IPS-18a (cell line): ENCODE data around the gene SETDB2.
A peak's percentile ranks its signal among the peaks of the same experiment; 100 is the strongest.
"Not testable (repeated sequence)": the region's sequence is repeated elsewhere in the genome, so short reads cannot be mapped to it uniquely, and the experiment has no call there.

Experiments
- H3K27ac ChIP-seq: one replicate; pipeline ENCODE4 v1.5.1; 2013; ENCODE audit warnings: low read length
- H3K27me3 ChIP-seq: one replicate; pipeline ENCODE4 v1.6.1; 2013; ENCODE audit warnings: mild to moderate bottlenecking, low read length; ENCODE audit not compliant: control insufficient read depth, insufficient read depth
- H3K36me3 ChIP-seq: one replicate; pipeline ENCODE4 v1.6.1; 2013; ENCODE audit warnings: low read depth, low read length; ENCODE audit not compliant: control insufficient read depth
- H3K4me1 ChIP-seq: one replicate; pipeline ENCODE4 v1.6.1; 2013; ENCODE audit warnings: low read depth, low read length; ENCODE audit not compliant: control insufficient read depth
- H3K4me3 ChIP-seq: one replicate; pipeline ENCODE4 v1.5.1; 2013; ENCODE audit warnings: low read length
- H3K9ac ChIP-seq: one replicate; pipeline ENCODE4 v1.6.1; 2013; ENCODE audit warnings: mild to moderate bottlenecking, low read length, moderate library complexity
- H3K9me3 ChIP-seq: one replicate; pipeline ENCODE4 v1.6.1; 2013; ENCODE audit warnings: low read depth, low read length; ENCODE audit not compliant: control insufficient read depth

Gene SETDB2

GRCh38 chr13:49481788-49482187 lies 37.7 kb downstream of the SETDB2 start:
- no peaks in the 10 kb centered on the region for H3K9me3 ChIP-seq
- H3K9ac ChIP-seq, result no peak overlapping the region
- H3K4me3 ChIP-seq, result no peak overlapping the region
- no peaks in the 10 kb centered on the region for H3K4me1 ChIP-seq
- no peak overlapping the region for H3K27ac ChIP-seq
- H3K36me3 ChIP-seq, result peaks cover 10% of the 10 kb centered on the region
- no peaks in the 10 kb centered on the region for H3K27me3 ChIP-seq

- H3K4me1 ChIP-seq, result no peaks in the 10 kb centered on the region
- H3K36me3 ChIP-seq, result no peaks in the 10 kb centered on the region
- H3K9me3 ChIP-seq, result no peaks in the 10 kb centered on the region
- H3K9ac ChIP-seq, result no peak overlapping the region
- no peak overlapping the region for H3K4me3 ChIP-seq
- no peak overlapping the region for H3K27ac ChIP-seq
- H3K27me3 ChIP-seq, result no peaks in the 10 kb centered on the region
These were observed 44.5 kb downstream of the SETDB2 start for GRCh38 chr13:49488563-49488962.

- Histone ChIP-seq H3K4me1 (no peaks in the 10 kb centered on the region), H3K27me3 (no peaks in the 10 kb centered on the region), H3K9ac (peak overlapping the region; percentile 69), H3K4me3 (peak overlapping the region; percentile 74), H3K27ac (no peak overlapping the region), H3K9me3 (no peaks in the 10 kb centered on the region), H3K36me3 (no peaks in the 10 kb centered on the region)
These were observed 50.6 kb downstream of the SETDB2 start for GRCh38 chr13:49494645-49495044.

GRCh38 chr13:49495783-49496762 lies 52.0 kb downstream of the SETDB2 start, which contains the start of gene PHF11:
Gene PHF11, plus strand, starts transcription at chr13:49495953. Its CDS starts 49 bp downstream, at chr13:49496002.
- H3K4me1 ChIP-seq, result no peaks in the 10 kb centered on the region
- H3K27me3 ChIP-seq, result no peaks in the 10 kb centered on the region
- H3K4me3 ChIP-seq, result peak within 1 kb of the TSS; percentile 74
- H3K27ac ChIP-seq, result peak within 1 kb of the TSS; percentile 32
- H3K9me3 ChIP-seq, result no peaks in the 10 kb centered on the region
- no peaks in the 10 kb centered on the region for H3K36me3 ChIP-seq
- H3K9ac ChIP-seq, result peak within 1 kb of the TSS; percentile 69

- H3K9ac ChIP-seq, result not testable (repeated sequence)
These were observed 52.8 kb downstream of the SETDB2 start for GRCh38 chr13:49496837-49497236.

GRCh38 chr13:49497272-49497671 lies 53.2 kb downstream of the SETDB2 start:
- no peaks in the 10 kb centered on the region for H3K4me1 ChIP-seq
- no peaks in the 10 kb centered on the region for H3K36me3 ChIP-seq
- no peak overlapping the region for H3K27ac ChIP-seq
- H3K9me3 ChIP-seq, result no peaks in the 10 kb centered on the region
- H3K27me3 ChIP-seq, result no peaks in the 10 kb centered on the region
- H3K9ac ChIP-seq, result no peak overlapping the region
- H3K4me3 ChIP-seq, result no peak overlapping the region

More at GRCh38 chr13:49496837-49497236, 52.8 kb downstream of the SETDB2 start:
- not testable (repeated sequence) for H3K36me3 ChIP-seq, H3K27ac ChIP-seq, H3K27me3 ChIP-seq, H3K4me1 ChIP-seq, H3K4me3 ChIP-seq, H3K9me3 ChIP-seq

GRCh38 chr13:49498206-49498605 lies 54.1 kb downstream of the SETDB2 start:
- Histone ChIP-seq H3K27ac (no peak overlapping the region), H3K4me1 (no peaks in the 10 kb centered on the region), H3K27me3 (no peaks in the 10 kb centered on the region), H3K9me3 (no peaks in the 10 kb centered on the region), H3K9ac (no peak overlapping the region), H3K36me3 (no peaks in the 10 kb centered on the region), H3K4me3 (no peak overlapping the region)

- Histone ChIP-seq H3K36me3 (no peaks in the 10 kb centered on the region), H3K9ac (no peak overlapping the region), H3K27me3 (no peaks in the 10 kb centered on the region), H3K9me3 (no peaks in the 10 kb centered on the region), H3K4me1 (no peaks in the 10 kb centered on the region), H3K4me3 (no peak overlapping the region), H3K27ac (no peak overlapping the region)
These were observed 56.0 kb downstream of the SETDB2 start for GRCh38 chr13:49499889-49500660.

GRCh38 chr13:49502954-49503353 lies 58.9 kb downstream of the SETDB2 start:
- Histone ChIP-seq H3K4me1 (no peaks in the 10 kb centered on the region), H3K9ac (no peak overlapping the region), H3K9me3 (no peaks in the 10 kb centered on the region), H3K36me3 (no peaks in the 10 kb centered on the region), H3K27me3 (no peaks in the 10 kb centered on the region), H3K27ac (no peak overlapping the region), H3K4me3 (no peak overlapping the region)

- H3K27me3 ChIP-seq, result no peaks in the 10 kb centered on the region
- H3K4me3 ChIP-seq, result no peak overlapping the region
- no peak overlapping the region for H3K9ac ChIP-seq
- no peaks in the 10 kb centered on the region for H3K36me3 ChIP-seq
- H3K4me1 ChIP-seq, result no peaks in the 10 kb centered on the region
- H3K27ac ChIP-seq, result no peak overlapping the region
- H3K9me3 ChIP-seq, result no peaks in the 10 kb centered on the region
These were observed 59.9 kb downstream of the SETDB2 start for GRCh38 chr13:49503951-49504350.

GRCh38 chr13:49512578-49512977 lies 68.5 kb downstream of the SETDB2 start:
- H3K9me3 ChIP-seq, result no peaks in the 10 kb centered on the region
- no peak overlapping the region for H3K9ac ChIP-seq
- no peaks in the 10 kb centered on the region for H3K4me1 ChIP-seq
- no peaks in the 10 kb centered on the region for H3K36me3 ChIP-seq
- no peak overlapping the region for H3K4me3 ChIP-seq
- no peaks in the 10 kb centered on the region for H3K27me3 ChIP-seq
- no peak overlapping the region for H3K27ac ChIP-seq
